ENCODE measurements around the gene YJEFN3. TPM values are rescaled to one million over a fixed set of nuclear protein-coding genes. Genes with fewer than 3 reads are reported as not detected.

The YJEFN3 gene
- total RNA-seq, 1 experiment from 2014 or later = 18.5 TPM

DNA sequence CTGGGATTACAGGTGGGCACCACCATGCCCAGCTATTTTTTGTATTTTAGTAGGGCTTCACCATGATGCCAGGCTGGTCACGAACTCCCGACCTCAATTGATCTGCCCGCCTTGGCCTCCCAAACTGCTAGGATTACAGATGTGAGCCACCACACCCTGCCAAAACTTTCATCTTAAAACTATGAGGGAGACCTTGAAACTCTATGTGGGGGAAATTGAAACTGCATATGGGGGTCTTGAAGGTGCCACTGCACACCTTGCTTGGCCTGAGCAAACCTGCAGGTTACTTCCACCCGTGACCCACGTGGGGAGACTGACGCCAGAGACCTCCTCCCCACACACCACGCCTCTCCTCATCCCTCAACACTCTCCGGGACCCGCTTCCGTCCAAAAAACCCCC is 25.0 kb downstream of the YJEFN3 start:
- POLR2A ChIA-PET (ENCODE audit: unreplicated experiment) = interaction anchor here (0.6 kb wide), 1 partner anchor 148 kb away, joined by 3 read pairs; no protein-coding TSS in a partner anchor
- TF ChIP-seq EZH2 (IDR thresholded peaks at IDR 0.05; ENCODE audit: low read depth) = no peak
- TF ChIP-seq, protein P1, sequence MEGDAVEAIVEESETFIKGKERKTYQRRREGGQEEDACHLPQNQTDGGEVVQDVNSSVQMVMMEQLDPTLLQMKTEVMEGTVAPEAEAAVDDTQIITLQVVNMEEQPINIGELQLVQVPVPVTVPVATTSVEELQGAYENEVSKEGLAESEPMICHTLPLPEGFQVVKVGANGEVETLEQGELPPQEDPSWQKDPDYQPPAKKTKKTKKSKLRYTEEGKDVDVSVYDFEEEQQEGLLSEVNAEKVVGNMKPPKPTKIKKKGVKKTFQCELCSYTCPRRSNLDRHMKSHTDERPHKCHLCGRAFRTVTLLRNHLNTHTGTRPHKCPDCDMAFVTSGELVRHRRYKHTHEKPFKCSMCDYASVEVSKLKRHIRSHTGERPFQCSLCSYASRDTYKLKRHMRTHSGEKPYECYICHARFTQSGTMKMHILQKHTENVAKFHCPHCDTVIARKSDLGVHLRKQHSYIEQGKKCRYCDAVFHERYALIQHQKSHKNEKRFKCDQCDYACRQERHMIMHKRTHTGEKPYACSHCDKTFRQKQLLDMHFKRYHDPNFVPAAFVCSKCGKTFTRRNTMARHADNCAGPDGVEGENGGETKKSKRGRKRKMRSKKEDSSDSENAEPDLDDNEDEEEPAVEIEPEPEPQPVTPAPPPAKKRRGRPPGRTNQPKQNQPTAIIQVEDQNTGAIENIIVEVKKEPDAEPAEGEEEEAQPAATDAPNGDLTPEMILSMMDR (conservative IDR thresholded peaks at IDR 0.05) = no peak
- H3K9me3 ChIP-seq (ENCODE audit: insufficient read depth, low read depth) = no peaks in the 10 kb centered on the region

DNA sequence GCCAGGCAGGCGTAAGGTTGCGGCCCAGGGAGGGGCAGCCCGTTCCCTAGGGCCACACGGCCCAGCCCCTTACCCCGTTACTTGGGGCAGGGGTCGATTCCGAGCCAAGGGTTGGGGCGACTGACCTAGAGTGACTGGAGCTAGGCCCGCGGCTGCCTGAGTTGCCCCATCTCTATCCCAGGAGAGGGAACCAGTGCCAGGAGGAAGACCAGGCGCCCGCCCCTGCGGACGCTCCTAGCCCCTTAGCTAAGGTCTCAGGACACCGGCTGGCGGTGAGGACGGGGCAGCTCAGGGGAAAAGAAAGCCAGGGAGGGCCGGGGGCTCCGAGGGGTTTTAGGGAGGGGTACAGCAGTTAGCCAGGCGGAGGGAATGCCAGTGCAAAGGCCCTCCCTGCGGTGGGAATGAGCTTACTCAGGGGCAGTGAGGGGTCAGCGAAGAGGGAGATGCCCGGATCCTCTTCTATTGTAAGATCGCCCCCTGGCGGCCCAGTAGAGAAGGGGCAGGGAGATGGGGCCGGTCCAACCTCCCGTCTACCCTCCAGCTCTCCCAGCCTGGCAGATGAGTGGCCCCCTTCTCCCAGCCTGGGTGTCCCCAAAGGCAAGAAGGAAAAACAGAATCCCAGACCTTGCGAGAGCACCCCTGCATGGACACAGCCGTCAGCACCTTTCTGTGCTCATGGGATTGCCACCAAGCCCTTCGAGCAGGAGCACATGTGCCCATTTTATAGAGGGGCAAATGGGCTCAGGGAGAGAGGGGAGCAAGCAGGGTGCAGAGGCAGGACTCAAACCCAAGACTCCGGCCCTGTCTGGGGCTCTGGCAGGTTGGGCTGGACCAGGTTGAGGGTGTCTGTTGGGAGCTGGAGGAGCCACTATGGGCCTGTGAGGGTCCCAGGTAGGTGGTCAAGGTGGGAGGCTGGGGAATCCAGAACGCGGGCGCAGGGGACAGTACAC is 25.6 kb downstream of the YJEFN3 start:
- peaks cover 16% of the 10 kb centered on the region for H3F3A ChIP-seq (ENCODE audit: insufficient read depth, low read depth)
- H3K27me3 ChIP-seq (ENCODE audit: insufficient read depth, low read depth) = no peaks in the 10 kb centered on the region
- H3K79me2 ChIP-seq (ENCODE audit: low read depth) = no peaks in the 10 kb centered on the region
- peak in 1 of 2 experiments; percentile 31 for DNase-seq
- no peaks in the 10 kb centered on the region for H3K36me3 ChIP-seq (ENCODE audit: low read depth)
- TF ChIP-seq EZH2 (IDR thresholded peaks at IDR 0.05; ENCODE audit: low read depth) = no peak
- TF ChIP-seq, protein P1 (conservative IDR thresholded peaks at IDR 0.05) = peak; percentile 92
- H3K9me2 ChIP-seq (ENCODE audit: insufficient read depth) = no peaks in the 10 kb centered on the region
- no peaks in the 10 kb centered on the region for H4K20me1 ChIP-seq (ENCODE audit: insufficient read depth)
- CTCF ChIA-PET = interaction anchor here (0.6 to 1.1 kb wide), 3 partner anchors 22 to 66 kb away, joined by 3 to 19 read pairs (median 5); no protein-coding TSS in a partner anchor
- no peak overlapping the region for H2AFZ ChIP-seq
- no peak overlapping the region for H3K27ac ChIP-seq
- POLR2A ChIA-PET (ENCODE audit: unreplicated experiment) = interaction anchor here (0.6 kb wide), 1 partner anchor 149 kb away, joined by 3 read pairs; no protein-coding TSS in a partner anchor
- no peaks in the 10 kb centered on the region for H3K4me1 ChIP-seq (replicated peaks; ENCODE audit: insufficient read depth)
- intact Hi-C loops (cut with micrococcal nuclease; ENCODE audit: unreplicated experiment) = loop anchor here (5.0 kb wide), 1 partner anchor 88 kb away; the partner anchor contains the start of gene GMIP
- H3K4me2 ChIP-seq = no peak overlapping the region
- H3K4me3 ChIP-seq = no peak overlapping the region
- BruUV-seq (replicated peaks) = no TSS peak
- no peaks in the 10 kb centered on the region for H3K9me3 ChIP-seq (ENCODE audit: insufficient read depth, low read depth)

More for the DNA sequence above, 25.0 kb downstream of the YJEFN3 start:
- no peaks in the 10 kb centered on the region for H3K4me1 ChIP-seq (replicated peaks; ENCODE audit: insufficient read depth)
- H3K4me2 ChIP-seq = no peak overlapping the region
- DNase-seq = no peak
- H3K9me2 ChIP-seq (ENCODE audit: insufficient read depth) = no peaks in the 10 kb centered on the region
- peaks cover 17% of the 10 kb centered on the region for H3F3A ChIP-seq (ENCODE audit: insufficient read depth, low read depth)
- H3K4me3 ChIP-seq = no peak overlapping the region
- intact Hi-C loops (cut with micrococcal nuclease; ENCODE audit: unreplicated experiment) = loop anchor here (5.0 kb wide), 1 partner anchor 89 kb away; the partner anchor contains the start of gene GMIP
- H2AFZ ChIP-seq = no peak overlapping the region
- H4K20me1 ChIP-seq (ENCODE audit: insufficient read depth) = no peaks in the 10 kb centered on the region
- H3K79me2 ChIP-seq (ENCODE audit: low read depth) = no peaks in the 10 kb centered on the region
- no peaks in the 10 kb centered on the region for H3K36me3 ChIP-seq (ENCODE audit: low read depth)
- no peak overlapping the region for H3K27ac ChIP-seq
- CTCF ChIA-PET = interaction anchor here (0.6 to 1.1 kb wide), 4 partner anchors 21 to 223 kb away, joined by 3 to 19 read pairs (median 4); no protein-coding TSS in a partner anchor
- no peaks in the 10 kb centered on the region for H3K27me3 ChIP-seq (ENCODE audit: insufficient read depth, low read depth)
- no TSS peak for BruUV-seq (replicated peaks)

DNA sequence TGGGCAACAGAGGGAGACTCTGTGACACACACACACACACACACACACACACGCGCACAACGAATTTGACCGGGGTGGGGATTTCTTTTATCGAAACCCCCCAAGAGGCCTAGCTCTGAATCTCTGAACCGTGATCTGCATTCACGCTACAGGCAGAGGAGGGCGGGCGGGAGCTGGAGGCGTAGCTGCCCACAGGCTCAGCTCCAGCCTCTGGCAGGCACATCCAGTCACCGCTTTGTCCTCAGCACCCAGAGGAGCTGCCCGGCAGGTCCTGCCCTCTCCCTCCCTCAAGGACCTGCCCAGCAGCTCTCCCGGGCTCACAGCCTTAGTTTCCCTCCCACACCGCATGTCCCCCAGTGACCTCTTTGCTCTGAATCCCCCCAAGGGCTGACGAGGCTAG is 29.3 kb downstream of the YJEFN3 start:
- no peak for TF ChIP-seq EZH2 (IDR thresholded peaks at IDR 0.05; ENCODE audit: low read depth)
- TF ChIP-seq, protein P1 (conservative IDR thresholded peaks at IDR 0.05) = no peak
- no peaks in the 10 kb centered on the region for H3K36me3 ChIP-seq (ENCODE audit: low read depth)
- intact Hi-C loops (cut with micrococcal nuclease; ENCODE audit: unreplicated experiment) = no loop called here
- no peaks in the 10 kb centered on the region for H3K9me2 ChIP-seq (ENCODE audit: insufficient read depth)
- no peak overlapping the region for H3K27ac ChIP-seq
- BruUV-seq (replicated peaks) = no TSS peak
- CTCF ChIA-PET = no interaction called here
- H3K4me2 ChIP-seq = no peak overlapping the region
- H3K79me2 ChIP-seq (ENCODE audit: low read depth) = no peaks in the 10 kb centered on the region
- H3K27me3 ChIP-seq (ENCODE audit: insufficient read depth, low read depth) = no peaks in the 10 kb centered on the region
- POLR2A ChIA-PET (ENCODE audit: unreplicated experiment) = interaction anchor here (0.8 kb wide), 1 partner anchor 98 kb away, joined by 8 read pairs; no protein-coding TSS in a partner anchor
- H4K20me1 ChIP-seq (ENCODE audit: insufficient read depth) = no peaks in the 10 kb centered on the region
- H3K4me1 ChIP-seq (replicated peaks; ENCODE audit: insufficient read depth) = no peaks in the 10 kb centered on the region
- DNase-seq = no peak
- H3K4me3 ChIP-seq = no peak overlapping the region
- no peak overlapping the region for H2AFZ ChIP-seq
- no peaks in the 10 kb centered on the region; the same call in 1 of the 2 replicates for H3F3A ChIP-seq (ENCODE audit: insufficient read depth, low read depth)
- H3K9me3 ChIP-seq (ENCODE audit: insufficient read depth, low read depth) = no peaks in the 10 kb centered on the region

Data from PC-9 (cell line).